ENCODE results near the gene TRIM38.

Gene TRIM38

GRCh38 chr6:26033085-26033940 is 70.7 kb downstream of the TRIM38 start:
- no peaks in the 10 kb centered on the region for H3K36me3 ChIP-seq (ENCODE audit: control insufficient read depth in 2 of 2, insufficient read depth in 1 of 2, low read length in 2 of 2)
- peak overlapping the region; percentile 54 for H3K27ac ChIP-seq (ENCODE audit: extremely low read depth, low read depth, low read length)
- H3K4me3 ChIP-seq (ENCODE audit: low read depth, low read length): peak overlapping the region; percentile 57
- POLR2A ChIA-PET: interaction anchor here (0.7 to 6.0 kb wide), 15 partner anchors 8 to 1860 kb away, joined by 3 to 336 read pairs (median 25); a partner anchor contains a TSS
- no peaks in the 10 kb centered on the region for H3K9me3 ChIP-seq (ENCODE audit: control insufficient read depth, insufficient read depth, low read depth, low read length)
- H3K4me1 ChIP-seq (ENCODE audit: control insufficient read depth, insufficient read depth, low read length): peaks cover 11% of the 10 kb centered on the region
- CTCF ChIA-PET: interaction anchor here (0.6 to 2.3 kb wide), 5 partner anchors 28 to 171 kb away, joined by 3 to 16 read pairs (median 3); a partner anchor contains a TSS
- TF ChIP-seq ELK4 (IDR thresholded peaks at IDR 0.05; ENCODE audit: borderline replicate concordance, low read depth, low read length): no peak
- peak; percentile 49 for TF ChIP-seq SETDB1 (IDR thresholded peaks at IDR 0.05; ENCODE audit: insufficient read length, low read length)
- no peak for TF ChIP-seq ZNF645 (tag by site-specific recombination; IDR thresholded peaks at IDR 0.05)
- TF ChIP-seq ZIC2 (tag by site-specific recombination; IDR thresholded peaks at IDR 0.05): no peak
- no peak for TF ChIP-seq ZNF837 (tag by site-specific recombination; IDR thresholded peaks at IDR 0.05)
- no peak for TF ChIP-seq ZNF311 (tag by site-specific recombination; IDR thresholded peaks at IDR 0.05; ENCODE audit: borderline replicate concordance)
- TF ChIP-seq ZNF10 (tag by site-specific recombination; IDR thresholded peaks at IDR 0.05): peak; percentile 75
- TF ChIP-seq ZNF501 (tag by site-specific recombination; IDR thresholded peaks at IDR 0.05): peak; percentile 59; the same call in 1 of the 2 replicates
- TF ChIP-seq ZBTB6 (tag by site-specific recombination; IDR thresholded peaks at IDR 0.05): no peak; the same call in 1 of the 2 replicates
- no peak for TF ChIP-seq ZNF513 (tag by site-specific recombination; IDR thresholded peaks at IDR 0.05)
- peak; percentile 57; the same call in 1 of the 2 replicates for TF ChIP-seq ZEB2 (tag by site-specific recombination; IDR thresholded peaks at IDR 0.05)
- no peak for TF ChIP-seq ZNF341 (tag by site-specific recombination; IDR thresholded peaks at IDR 0.05; ENCODE audit: low read depth)
- TF ChIP-seq ZNF776 (tag by site-specific recombination; IDR thresholded peaks at IDR 0.05; ENCODE audit: borderline replicate concordance): no peak
- no peak for TF ChIP-seq SALL2 (tag by site-specific recombination; IDR thresholded peaks at IDR 0.05; ENCODE audit: borderline replicate concordance)
- TF ChIP-seq ZNF26 (tag by site-specific recombination; IDR thresholded peaks at IDR 0.05): no peak
- TF ChIP-seq ZBTB10 (tag by site-specific recombination; IDR thresholded peaks at IDR 0.05): no peak
- TF ChIP-seq ZNF473 (tag by site-specific recombination; IDR thresholded peaks at IDR 0.05): no peak
- no peak for TF ChIP-seq OVOL3 (tag by site-specific recombination; IDR thresholded peaks at IDR 0.05)
- no peak for TF ChIP-seq YY2 (tag by site-specific recombination; IDR thresholded peaks at IDR 0.05)
- TF ChIP-seq ZNF560 (tag by site-specific recombination; IDR thresholded peaks at IDR 0.05; ENCODE audit: borderline replicate concordance): no peak
- no peak for TF ChIP-seq ZNF623 (tag by site-specific recombination; IDR thresholded peaks at IDR 0.05)
- no peak for TF ChIP-seq SP3 (tag by site-specific recombination; IDR thresholded peaks at IDR 0.05)
- no peak for TF ChIP-seq ZNF292 (tag by site-specific recombination; IDR thresholded peaks at IDR 0.05; ENCODE audit: borderline replicate concordance, low read depth)
- no peak for TF ChIP-seq TRIM28 (IDR thresholded peaks at IDR 0.05; ENCODE audit: borderline replicate concordance, low read length)
